Measurements from ENCODE around the gene TMEM51.

The TMEM51 gene

GRCh38 chr1:15128520-15129313 lies 24.8 kb upstream of the TMEM51 start:
- H3K27ac ChIP-seq (replicated peaks) = no peak overlapping the region
- H3K4me3 ChIP-seq (replicated peaks; ENCODE audit: insufficient read depth, low read length) = no peak overlapping the region

GRCh38 chr1:15129944-15130343 lies 23.6 kb upstream of the TMEM51 start:
- Histone ChIP-seq H3K27ac (replicated peaks) (no peak overlapping the region), H3K27me3 (ENCODE audit: insufficient read depth, poor library complexity, severe bottlenecking) (no peaks in the 10 kb centered on the region), H3K4me3 (replicated peaks; ENCODE audit: insufficient read depth, low read length) (no peak overlapping the region)
- TF ChIP-seq CTCF (IDR thresholded peaks at IDR 0.05; ENCODE audit: insufficient read depth, low read length) (no peak), GABPA (IDR thresholded peaks at IDR 0.05; ENCODE audit: low read depth) (no peak), POLR2AphosphoS5 (IDR thresholded peaks at IDR 0.05; ENCODE audit: low read depth) (no peak), SPI1 (IDR thresholded peaks at IDR 0.05; ENCODE audit: borderline replicate concordance, low read depth) (no peak)
- TF ChIP-seq, protein P1, sequence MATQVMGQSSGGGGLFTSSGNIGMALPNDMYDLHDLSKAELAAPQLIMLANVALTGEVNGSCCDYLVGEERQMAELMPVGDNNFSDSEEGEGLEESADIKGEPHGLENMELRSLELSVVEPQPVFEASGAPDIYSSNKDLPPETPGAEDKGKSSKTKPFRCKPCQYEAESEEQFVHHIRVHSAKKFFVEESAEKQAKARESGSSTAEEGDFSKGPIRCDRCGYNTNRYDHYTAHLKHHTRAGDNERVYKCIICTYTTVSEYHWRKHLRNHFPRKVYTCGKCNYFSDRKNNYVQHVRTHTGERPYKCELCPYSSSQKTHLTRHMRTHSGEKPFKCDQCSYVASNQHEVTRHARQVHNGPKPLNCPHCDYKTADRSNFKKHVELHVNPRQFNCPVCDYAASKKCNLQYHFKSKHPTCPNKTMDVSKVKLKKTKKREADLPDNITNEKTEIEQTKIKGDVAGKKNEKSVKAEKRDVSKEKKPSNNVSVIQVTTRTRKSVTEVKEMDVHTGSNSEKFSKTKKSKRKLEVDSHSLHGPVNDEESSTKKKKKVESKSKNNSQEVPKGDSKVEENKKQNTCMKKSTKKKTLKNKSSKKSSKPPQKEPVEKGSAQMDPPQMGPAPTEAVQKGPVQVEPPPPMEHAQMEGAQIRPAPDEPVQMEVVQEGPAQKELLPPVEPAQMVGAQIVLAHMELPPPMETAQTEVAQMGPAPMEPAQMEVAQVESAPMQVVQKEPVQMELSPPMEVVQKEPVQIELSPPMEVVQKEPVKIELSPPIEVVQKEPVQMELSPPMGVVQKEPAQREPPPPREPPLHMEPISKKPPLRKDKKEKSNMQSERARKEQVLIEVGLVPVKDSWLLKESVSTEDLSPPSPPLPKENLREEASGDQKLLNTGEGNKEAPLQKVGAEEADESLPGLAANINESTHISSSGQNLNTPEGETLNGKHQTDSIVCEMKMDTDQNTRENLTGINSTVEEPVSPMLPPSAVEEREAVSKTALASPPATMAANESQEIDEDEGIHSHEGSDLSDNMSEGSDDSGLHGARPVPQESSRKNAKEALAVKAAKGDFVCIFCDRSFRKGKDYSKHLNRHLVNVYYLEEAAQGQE (IDR thresholded peaks at IDR 0.05; ENCODE audit: insufficient replicate concordance, low read depth) = no peak
- no peak for DNase-seq (ENCODE audit: low read depth in 1 of 2, low spot score in 1 of 2)

More at GRCh38 chr1:15128520-15129313, 24.8 kb upstream of the TMEM51 start:
- H3K27me3 ChIP-seq (ENCODE audit: insufficient read depth, poor library complexity, severe bottlenecking) = no peaks in the 10 kb centered on the region
- DNase-seq (ENCODE audit: low read depth in 1 of 2, low spot score in 1 of 2) = peak in 1 of 2 experiments; percentile 60
- TF ChIP-seq CTCF (IDR thresholded peaks at IDR 0.05; ENCODE audit: insufficient read depth, low read length) (peak; percentile 84), SPI1 (IDR thresholded peaks at IDR 0.05; ENCODE audit: borderline replicate concordance, low read depth) (no peak)

GRCh38 chr1:15130607-15131006 lies 22.9 kb upstream of the TMEM51 start:
- no peak for TF ChIP-seq GABPA (IDR thresholded peaks at IDR 0.05; ENCODE audit: low read depth)
- no peak for TF ChIP-seq POLR2AphosphoS5 (IDR thresholded peaks at IDR 0.05; ENCODE audit: low read depth)
- TF ChIP-seq, protein P1 (IDR thresholded peaks at IDR 0.05; ENCODE audit: insufficient replicate concordance, low read depth) = no peak
- no peak for TF ChIP-seq SPI1 (IDR thresholded peaks at IDR 0.05; ENCODE audit: borderline replicate concordance, low read depth)
- no peak for TF ChIP-seq CTCF (IDR thresholded peaks at IDR 0.05; ENCODE audit: insufficient read depth, low read length)
- no peaks in the 10 kb centered on the region for H3K27me3 ChIP-seq (ENCODE audit: insufficient read depth, poor library complexity, severe bottlenecking)

More at GRCh38 chr1:15130607-15131006, 22.9 kb upstream of the TMEM51 start:
- H3K4me3 ChIP-seq (replicated peaks; ENCODE audit: insufficient read depth, low read length) = no peak overlapping the region
- H3K27ac ChIP-seq (replicated peaks) = no peak overlapping the region
- no peak for DNase-seq (ENCODE audit: low read depth in 1 of 2, low spot score in 1 of 2)
